H9 (cell line): ENCODE data around the gene KMT5B. TPM values are rescaled to one million over a fixed set of nuclear protein-coding genes. Genes with fewer than 3 reads are reported as not detected.

Source experiments
- DNase-seq: peaks from one replicate; pipeline ENCODE4 v3.0.0-alpha.2; 2017
- H2AFZ ChIP-seq: one replicate; pipeline ENCODE4 v1.6.1; 2013; ENCODE audit warnings: mild to moderate bottlenecking, low read length, control low read depth, moderate library complexity
- H2AK5ac ChIP-seq: 2 replicates; pipeline ENCODE4 v1.6.1; 2013; ENCODE audit warnings: low read length, control low read depth, mixed read lengths; ENCODE audit not compliant: insufficient read length
- H2BK120ac ChIP-seq: one replicate; pipeline ENCODE4 v1.6.1; 2013; ENCODE audit warnings: low read depth, mild to moderate bottlenecking, low read length, control low read depth, inconsistent platforms; ENCODE audit not compliant: poor library complexity, severe bottlenecking
- H2BK12ac ChIP-seq: 2 replicates; pipeline ENCODE4 v1.6.1; 2013; ENCODE audit warnings: low read length, control low read depth, mixed read lengths, low read depth; ENCODE audit not compliant: insufficient read length
- H2BK15ac ChIP-seq: 2 replicates; pipeline ENCODE4 v1.6.1; 2013; ENCODE audit warnings: low read depth, low read length, control low read depth
- H2BK20ac ChIP-seq: one replicate; pipeline ENCODE4 v1.6.1; 2013; ENCODE audit warnings: low read depth, mild to moderate bottlenecking, low read length, control low read depth, inconsistent platforms; ENCODE audit not compliant: poor library complexity, severe bottlenecking
- H2BK5ac ChIP-seq: 2 replicates; pipeline ENCODE4 v1.6.1; 2013; ENCODE audit warnings: low read length, control low read depth, mixed read lengths; ENCODE audit not compliant: insufficient read length
- H3K14ac ChIP-seq: 2 replicates; pipeline ENCODE4 v1.6.1; 2013; ENCODE audit warnings: low read length, control low read depth; ENCODE audit not compliant: insufficient read depth
- H3K18ac ChIP-seq: 2 replicates; pipeline ENCODE4 v1.6.1; 2013; ENCODE audit warnings: low read depth, mild to moderate bottlenecking, mixed read lengths, low read length, control low read depth; ENCODE audit not compliant: insufficient read length
- H3K23ac ChIP-seq: 2 replicates; pipeline ENCODE4 v1.6.1; 2013; ENCODE audit warnings: low read length, control low read depth, mixed read lengths, low read depth; ENCODE audit not compliant: insufficient read length
- H3K23me2 ChIP-seq: 2 replicates; pipeline ENCODE4 v1.6.1; 2013; ENCODE audit warnings: low read depth, mild to moderate bottlenecking, mixed read lengths, low read length, control low read depth; ENCODE audit not compliant: insufficient read length, poor library complexity, severe bottlenecking
- H3K27ac ChIP-seq: 2 replicates; pipeline ENCODE4 v1.5.1; 2013; ENCODE audit warnings: low read length, control low read depth, mixed read lengths, low read depth; ENCODE audit not compliant: insufficient read length
- H3K27me3 ChIP-seq: 2 replicates; pipeline ENCODE4 v1.6.1; 2013; ENCODE audit warnings: low read length, control low read depth, inconsistent platforms; ENCODE audit not compliant: insufficient read depth
- H3K4ac ChIP-seq: 2 replicates; pipeline ENCODE4 v1.6.1; 2013; ENCODE audit warnings: low read depth, mild to moderate bottlenecking, control low read depth, inconsistent platforms, low read length, moderate library complexity
- H3K4me1 ChIP-seq: 2 replicates; pipeline ENCODE4 v1.6.1; 2013; ENCODE audit warnings: low read length, control low read depth, inconsistent platforms; ENCODE audit not compliant: insufficient read depth
- H3K4me2 ChIP-seq: 2 replicates; pipeline ENCODE4 v1.6.1; 2013; ENCODE audit warnings: low read length, control low read depth, mixed read lengths; ENCODE audit not compliant: insufficient read length, insufficient read depth
- H3K56ac ChIP-seq: 2 replicates; pipeline ENCODE4 v1.6.1; 2013; ENCODE audit warnings: low read depth, mild to moderate bottlenecking, mixed read lengths, low read length, control low read depth; ENCODE audit not compliant: insufficient read length
- H3K79me1 ChIP-seq: 2 replicates; pipeline ENCODE4 v1.6.1; 2013; ENCODE audit warnings: low read depth, mild to moderate bottlenecking, moderate library complexity, low read length, control low read depth, inconsistent platforms; ENCODE audit not compliant: insufficient read depth, poor library complexity, severe bottlenecking
- H3K79me2 ChIP-seq: 2 replicates; pipeline ENCODE4 v1.6.1; 2013; ENCODE audit warnings: low read length, control low read depth, inconsistent platforms; ENCODE audit not compliant: insufficient read depth
- H3K9ac ChIP-seq: 2 replicates; pipeline ENCODE4 v1.6.1; 2013; ENCODE audit warnings: low read length, control low read depth, mixed read lengths; ENCODE audit not compliant: insufficient read length; ENCODE audit errors: extremely low read depth
- H3K9me3 ChIP-seq: one replicate; pipeline ENCODE4 v1.6.1; 2013; ENCODE audit warnings: low read depth, low read length, inconsistent platforms; ENCODE audit not compliant: control insufficient read depth
- H3T11ph ChIP-seq: one replicate; pipeline ENCODE4 v1.6.1; 2013; ENCODE audit warnings: mild to moderate bottlenecking, low read length, control low read depth, inconsistent platforms
- H4K20me1 ChIP-seq: one replicate; pipeline ENCODE4 v1.6.1; 2013; ENCODE audit not compliant: control insufficient read depth, insufficient read length, insufficient read depth
- H4K5ac ChIP-seq: 2 replicates; pipeline ENCODE4 v1.6.1; 2013; ENCODE audit warnings: low read depth, mild to moderate bottlenecking, mixed read lengths, low read length, control low read depth; ENCODE audit not compliant: insufficient read length
- H4K8ac ChIP-seq: replicated peaks from 2 replicates; pipeline ENCODE4 v1.6.1; 2013; ENCODE audit warnings: low read length, control low read depth, mixed read lengths, low read depth; ENCODE audit not compliant: insufficient read length
- H4K91ac ChIP-seq: 2 replicates; pipeline ENCODE4 v1.6.1; 2013; ENCODE audit warnings: low read depth, mild to moderate bottlenecking, moderate library complexity, mixed read lengths, low read length, control low read depth; ENCODE audit not compliant: insufficient read length
- H3K27ac Mint-ChIP-seq, 3 experiments: 2 replicates in 2 of 3; 3 replicates in 1 of 3; pipeline ENCODE4 v1.8.0; 2020 to 2021; ENCODE audit warnings: mixed read lengths in 3 of 3, mild to moderate bottlenecking in 1 of 3, moderate library complexity in 1 of 3
- H3K27me3 Mint-ChIP-seq: 2 replicates; pipeline ENCODE4 v1.8.0; 2021; ENCODE audit warnings: low read depth, mild to moderate bottlenecking, moderate library complexity, mixed read lengths
- H3K36me3 Mint-ChIP-seq, 3 experiments: 2 replicates in 2 of 3; 3 replicates in 1 of 3; pipeline ENCODE4 v1.8.0; 2020 to 2021; ENCODE audit warnings: low read depth in 3 of 3, mixed read lengths in 3 of 3; ENCODE audit not compliant: insufficient read depth in 1 of 3
- H3K4me1 Mint-ChIP-seq, 2 experiments: 2 replicates each; pipeline ENCODE4 v1.8.0; 2020; ENCODE audit warnings: mixed read lengths in 2 of 2
- H3K4me3 Mint-ChIP-seq, 2 experiments: 2 replicates in 1 of 2; 3 replicates in 1 of 2; pipeline ENCODE4 v1.8.0; 2020 to 2021; ENCODE audit warnings: mild to moderate bottlenecking in 2 of 2, mixed read lengths in 2 of 2, moderate library complexity in 1 of 2
- H3K9me3 Mint-ChIP-seq, 2 experiments: 2 replicates in 1 of 2; 3 replicates in 1 of 2; pipeline ENCODE4 v1.8.0; 2020; ENCODE audit warnings: mild to moderate bottlenecking in 2 of 2, mixed read lengths in 2 of 2, moderate library complexity in 1 of 2
- WGBS: extraction: QIAGEN DNeasy Blood & Tissue Kit; methylation state at CpG from one replicate; pipeline ENCODE4 v1.1.7; 2013; ENCODE audit warnings: missing lambda C conversion rate, low lambda C conversion rate, mixed read lengths; ENCODE audit not compliant: insufficient read length; ENCODE audit errors: extremely low coverage; 5-methylcytosine and 5-hydroxymethylcytosine counted together
- total RNA-seq: library from RNA; stranded (reverse); gene quantifications from 2 replicates; pipeline ENCODE4 v1.2.1, GENCODE V29; 2021
- TF ChIP-seq, protein P1 (sequence below): fragments of 200-600 bp; sonication (generic); conservative IDR thresholded peaks from 3 replicates; pipeline ENCODE4 v1.8.0; 2021; ENCODE audit warnings: antibody characterized with exemption, mild to moderate bottlenecking

The KMT5B gene
- total RNA-seq, 1 experiment from 2014 or later = 61.6 TPM

DNA sequence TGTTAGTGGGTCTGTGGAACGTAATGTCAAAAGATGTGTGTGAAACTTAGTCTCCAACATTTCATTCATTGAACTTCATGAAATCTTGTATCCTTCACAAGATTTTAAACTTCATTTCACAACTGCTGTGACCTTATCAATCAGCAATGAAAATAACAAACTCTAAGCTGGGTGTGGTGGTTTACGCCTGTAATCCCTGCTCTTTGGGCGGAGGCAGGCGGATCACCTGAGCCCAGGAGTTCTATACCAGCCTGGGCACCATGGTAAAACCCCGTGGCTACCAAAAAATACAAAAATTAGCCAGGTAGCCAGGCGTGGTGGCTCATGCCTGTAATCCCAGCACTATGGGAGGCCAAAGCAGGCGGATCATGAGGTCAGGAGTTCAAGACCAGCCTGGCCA is 97.0 kb downstream of the KMT5B start:
- no peak overlapping the region for H3K4me3 Mint-ChIP-seq
- H3K4me1 Mint-ChIP-seq = peaks cover 27 to 36% of the 10 kb centered on the region in 2 experiments
- Histone ChIP-seq H3K9me3 (no peaks in the 10 kb centered on the region), H3K4me1 (no peaks in the 10 kb centered on the region; the same call in 1 of the 2 replicates), H4K20me1 (no peaks in the 10 kb centered on the region), H2BK12ac (no peak overlapping the region), H3K27me3 (no peaks in the 10 kb centered on the region), H3K23ac (no peak overlapping the region), H3T11ph (no peak overlapping the region), H4K8ac (no peak overlapping the region), H3K14ac (no peak overlapping the region), H3K4ac (no peak overlapping the region), H3K79me1 (peaks cover 4% of the 10 kb centered on the region), H2BK20ac (no peak overlapping the region), H3K79me2 (peaks cover 67% of the 10 kb centered on the region), H2BK5ac (no peak overlapping the region), H2AK5ac (no peak overlapping the region), H3K9ac (no peak overlapping the region), H2BK120ac (no peak overlapping the region), H3K23me2 (peaks cover 9% of the 10 kb centered on the region), H3K4me2 (no peak overlapping the region), H4K91ac (no peak overlapping the region), H2BK15ac (no peak overlapping the region), H2AFZ (no peak overlapping the region), H3K27ac (no peak overlapping the region), H3K56ac (no peak overlapping the region), H3K18ac (no peak overlapping the region), H4K5ac (no peak overlapping the region)
- peaks cover 5 to 45% (median 26%) of the 10 kb centered on the region in 3 experiments; a peak in 5 of 7 replicates for H3K36me3 Mint-ChIP-seq
- H3K27me3 Mint-ChIP-seq = no peaks in the 10 kb centered on the region
- WGBS = no CpG with 5 or more reads among the region's 7 CpGs
- DNase-seq = no peak
- no peaks in the 10 kb centered on the region for H3K9me3 Mint-ChIP-seq
- H3K27ac Mint-ChIP-seq = no peak overlapping the region
- TF ChIP-seq, protein P1, sequence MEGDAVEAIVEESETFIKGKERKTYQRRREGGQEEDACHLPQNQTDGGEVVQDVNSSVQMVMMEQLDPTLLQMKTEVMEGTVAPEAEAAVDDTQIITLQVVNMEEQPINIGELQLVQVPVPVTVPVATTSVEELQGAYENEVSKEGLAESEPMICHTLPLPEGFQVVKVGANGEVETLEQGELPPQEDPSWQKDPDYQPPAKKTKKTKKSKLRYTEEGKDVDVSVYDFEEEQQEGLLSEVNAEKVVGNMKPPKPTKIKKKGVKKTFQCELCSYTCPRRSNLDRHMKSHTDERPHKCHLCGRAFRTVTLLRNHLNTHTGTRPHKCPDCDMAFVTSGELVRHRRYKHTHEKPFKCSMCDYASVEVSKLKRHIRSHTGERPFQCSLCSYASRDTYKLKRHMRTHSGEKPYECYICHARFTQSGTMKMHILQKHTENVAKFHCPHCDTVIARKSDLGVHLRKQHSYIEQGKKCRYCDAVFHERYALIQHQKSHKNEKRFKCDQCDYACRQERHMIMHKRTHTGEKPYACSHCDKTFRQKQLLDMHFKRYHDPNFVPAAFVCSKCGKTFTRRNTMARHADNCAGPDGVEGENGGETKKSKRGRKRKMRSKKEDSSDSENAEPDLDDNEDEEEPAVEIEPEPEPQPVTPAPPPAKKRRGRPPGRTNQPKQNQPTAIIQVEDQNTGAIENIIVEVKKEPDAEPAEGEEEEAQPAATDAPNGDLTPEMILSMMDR = no peak
